Stimulated activated naive CD8-positive, alpha-beta T cell treated with anti-CD3 and anti-CD28 coated beads, Interleukin-15, Interleukin-2, amounts not matched to agents 100 U/mL and 50 U/mL, for 24 hours (primary cell): ENCODE data around the gene NTM.

Experiments
- ATAC-seq: fragments of 150-1000 bp; cut with Tn5 transposase; one replicate; pipeline ENCODE4 v1.10.0; 2021
- DNase-seq: peaks from one replicate; pipeline ENCODE4 v3.0.0; 2021

NTM gene

GRCh38 chr11:131734871-131735270, 364.5 kb downstream of the NTM start:
- no peak for ATAC-seq
- DNase-seq, result no peak

- ATAC-seq (no peak), DNase-seq (no peak)
Observed at GRCh38 chr11:131737357-131737756, 366.9 kb downstream of the NTM start.

- ATAC-seq (no peak), DNase-seq (no peak)
Observed at GRCh38 chr11:131739243-131739882, 368.9 kb downstream of the NTM start.

GRCh38 chr11:131744847-131745246, 374.4 kb downstream of the NTM start:
- DNase-seq (no peak), ATAC-seq (no peak)

GRCh38 chr11:131745405-131745804, 375.0 kb downstream of the NTM start:
- ATAC-seq (no peak), DNase-seq (no peak)

DNA sequence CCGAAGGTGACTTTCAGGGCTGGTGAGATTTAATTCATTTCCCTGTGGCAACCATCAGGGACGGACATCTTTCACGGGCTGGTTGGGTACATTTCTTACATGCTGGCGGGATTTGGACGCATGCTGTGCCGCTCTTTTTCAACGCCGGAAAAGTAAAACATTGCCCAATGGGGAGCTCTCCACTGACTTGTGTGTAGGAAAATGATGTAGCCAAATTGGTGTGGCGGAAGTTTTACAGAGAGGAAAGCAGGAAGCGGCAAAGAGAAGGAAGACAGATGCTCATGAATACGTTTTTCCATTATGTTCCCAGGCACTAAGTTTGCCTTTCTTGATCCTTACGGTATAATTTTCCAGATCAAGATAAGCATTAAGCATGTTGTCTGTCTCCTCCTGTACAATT, 375.8 kb downstream of the NTM start:
- no peak for ATAC-seq

GRCh38 chr11:131748151-131749050, 378.0 kb downstream of the NTM start:
- DNase-seq, result peak; percentile 53
- ATAC-seq, result no peak

More for the DNA sequence above, 375.8 kb downstream of the NTM start:
- no peak for DNase-seq

- DNase-seq (no peak), ATAC-seq (no peak)
Observed at GRCh38 chr11:131749101-131749500, 378.7 kb downstream of the NTM start.

DNA sequence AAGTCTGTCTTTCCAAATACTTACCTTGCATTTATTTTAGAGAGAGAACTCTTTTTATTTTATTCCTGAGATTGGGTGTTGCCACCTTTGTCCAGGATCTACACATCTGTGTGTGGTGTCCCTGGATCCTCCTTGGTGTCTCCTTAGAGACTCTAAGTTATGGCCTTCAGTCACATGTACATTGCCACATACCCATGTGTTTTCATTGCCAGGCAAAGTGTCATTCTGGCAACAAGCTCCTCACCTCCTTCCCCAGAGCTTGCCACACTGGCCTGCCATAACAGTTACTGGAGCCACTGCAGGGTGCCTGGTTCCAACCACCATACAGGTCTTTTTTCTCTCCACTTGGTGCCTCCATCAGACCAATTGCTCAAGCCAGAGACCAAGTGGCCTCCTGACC, 379.7 kb downstream of the NTM start:
- DNase-seq (no peak), ATAC-seq (no peak)

- ATAC-seq (no peak), DNase-seq (no peak)
Observed at GRCh38 chr11:131750692-131751091, 380.3 kb downstream of the NTM start.

GRCh38 chr11:131754671-131755070, 384.3 kb downstream of the NTM start:
- DNase-seq, result no peak
- ATAC-seq, result no peak

GRCh38 chr11:131756479-131757110, 386.2 kb downstream of the NTM start:
- DNase-seq (no peak), ATAC-seq (no peak)

DNA sequence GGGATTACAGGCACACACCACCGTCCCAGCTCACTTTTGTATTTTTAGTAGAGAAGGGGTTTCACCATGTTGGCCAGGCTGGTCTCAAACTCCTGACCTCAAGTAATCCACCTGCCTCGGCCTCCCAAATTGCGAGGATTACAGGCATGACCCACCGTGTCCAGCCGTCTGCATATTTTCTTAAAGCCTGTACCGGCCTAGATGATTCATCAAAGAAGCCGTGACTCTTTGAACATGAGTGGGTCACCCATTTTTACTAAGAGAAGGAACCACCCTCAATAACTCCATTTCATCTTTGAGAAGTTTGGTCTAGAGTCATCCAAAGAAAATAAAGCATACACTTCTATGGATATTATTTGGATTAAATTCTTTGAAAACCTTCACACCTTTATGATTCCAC, 388.3 kb downstream of the NTM start:
- ATAC-seq (no peak), DNase-seq (no peak)

DNA sequence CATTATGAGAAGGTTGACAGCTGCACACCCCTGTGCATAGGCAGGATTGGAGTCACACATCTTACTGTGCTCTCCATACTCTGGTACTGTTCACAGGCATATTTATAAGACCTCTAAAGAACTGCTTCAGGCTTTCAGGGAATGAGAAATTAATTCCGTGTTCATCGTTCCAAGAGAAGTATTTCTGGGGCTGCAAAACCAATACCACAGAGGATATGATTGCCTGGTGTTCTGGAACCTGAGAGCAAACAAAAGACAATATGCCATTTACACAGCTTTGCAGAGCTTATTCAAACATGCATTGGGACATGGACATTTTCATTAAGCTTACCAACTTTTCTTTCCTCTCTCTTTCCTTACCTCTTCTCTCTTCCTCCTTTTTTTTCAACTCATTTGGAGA, 388.7 kb downstream of the NTM start:
- no peak for DNase-seq
- no peak for ATAC-seq

DNA sequence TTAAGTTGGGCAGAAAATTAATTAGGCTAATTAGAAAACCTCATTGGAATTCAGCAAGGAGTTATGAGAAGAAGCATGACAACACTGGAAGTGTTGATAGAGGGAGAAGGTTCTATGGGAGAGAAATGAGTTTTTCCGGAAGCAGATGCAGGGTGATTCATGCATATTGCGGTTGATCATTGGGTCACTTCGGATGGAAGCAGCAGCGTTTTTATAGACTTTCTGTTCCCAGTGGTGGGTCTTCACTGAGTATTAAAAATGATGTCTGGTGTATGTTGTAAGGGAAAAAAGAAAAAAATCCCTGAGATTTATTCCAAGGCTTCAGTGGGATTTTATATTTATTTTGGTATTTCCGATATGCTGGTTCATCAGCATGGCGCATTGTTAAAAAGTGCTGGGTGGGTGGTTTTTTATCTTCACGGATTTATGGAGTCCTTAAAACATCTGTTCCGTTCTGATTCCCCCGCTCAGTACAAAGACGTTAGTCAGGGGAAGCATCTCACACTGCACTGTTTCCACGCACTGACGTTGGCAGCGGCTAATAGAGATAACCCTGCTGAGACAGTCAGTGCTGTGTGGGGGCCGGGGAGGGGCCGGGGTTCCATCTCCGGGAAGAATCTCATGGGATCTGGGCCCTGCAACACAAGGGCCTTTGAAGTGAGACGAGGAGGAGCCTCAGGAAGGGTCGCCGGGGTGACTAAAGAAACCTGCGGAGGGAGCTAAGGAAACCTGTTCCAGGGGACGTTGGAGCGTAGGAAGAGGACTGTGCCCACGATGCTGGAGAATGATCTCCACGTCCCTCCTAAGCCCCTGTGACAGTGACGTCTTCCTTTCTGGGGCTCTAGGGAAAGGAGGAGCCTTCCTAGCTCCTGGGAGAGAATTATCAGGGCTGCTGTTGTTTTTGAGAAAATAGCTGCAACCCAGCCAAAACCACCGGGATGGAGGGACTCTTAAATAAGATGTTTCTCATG, 390.0 kb downstream of the NTM start:
- DNase-seq, result no peak
- no peak for ATAC-seq

DNA sequence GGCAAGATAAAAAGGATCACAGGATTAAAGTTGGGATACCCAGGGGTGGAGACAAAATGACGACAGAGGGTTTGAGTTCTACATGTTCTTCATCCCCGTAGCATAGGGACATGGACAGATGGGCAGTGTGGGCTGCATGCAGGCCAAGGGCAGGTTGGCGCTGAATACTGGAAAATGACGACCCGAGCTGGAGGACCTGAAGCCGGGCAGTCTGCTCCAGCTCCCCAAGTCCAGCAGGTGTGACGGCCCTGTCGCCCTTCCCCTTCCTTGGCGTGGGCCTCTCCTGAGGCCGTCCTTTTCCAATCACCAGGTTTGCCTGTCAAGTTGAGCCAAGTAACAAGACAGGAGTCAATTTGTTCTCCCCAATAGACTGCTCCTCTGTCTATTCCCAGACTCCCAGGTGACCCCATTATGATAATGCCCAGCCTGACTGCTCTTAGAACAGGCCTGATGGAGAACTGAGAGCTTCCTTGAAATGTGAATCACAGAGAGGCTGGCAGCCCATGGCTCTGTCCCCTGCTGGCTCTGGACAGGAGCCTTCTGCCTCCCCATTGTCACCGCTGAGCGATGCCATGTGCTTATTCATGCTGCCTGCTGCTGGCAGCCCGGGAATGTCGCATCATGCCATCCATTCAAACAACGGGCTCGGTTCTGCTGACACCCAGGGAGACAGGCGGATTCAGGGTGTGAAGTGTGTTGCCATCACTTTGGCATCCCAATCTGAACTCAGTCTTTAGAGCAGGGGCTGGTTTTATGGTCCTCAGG, 392.1 kb downstream of the NTM start:
- DNase-seq (no peak), ATAC-seq (no peak)

DNA sequence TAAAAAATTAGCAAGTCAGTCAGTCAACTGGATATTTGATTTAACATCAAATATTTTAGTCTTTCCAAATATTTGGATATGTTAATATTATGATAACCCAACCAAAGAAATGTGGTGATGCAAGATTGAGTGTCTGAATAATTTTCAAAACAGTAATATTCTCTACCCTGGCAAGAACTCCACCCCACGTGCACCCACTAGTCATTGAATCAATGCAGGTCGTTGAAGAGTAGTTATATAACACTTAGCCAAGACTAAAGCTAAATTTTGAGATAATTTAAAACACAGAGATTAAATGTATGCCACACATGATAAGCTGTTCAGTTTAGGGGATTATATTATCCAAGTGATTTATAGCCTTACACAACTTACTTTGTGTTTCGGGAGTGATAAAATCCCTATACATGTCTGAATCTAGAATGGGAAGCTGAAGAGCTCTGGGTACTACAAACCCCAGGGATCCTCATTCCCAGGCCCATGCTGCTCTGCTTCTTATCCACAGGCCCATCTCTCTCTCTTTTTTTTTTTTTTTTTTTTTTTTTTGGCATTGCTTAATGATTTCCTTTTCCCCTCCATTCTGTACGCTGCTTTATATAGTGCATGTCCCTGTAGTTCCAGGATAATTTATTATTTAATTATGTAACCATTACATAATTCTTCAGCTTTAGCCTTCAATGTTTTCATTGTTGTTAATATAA, 392.9 kb downstream of the NTM start:
- ATAC-seq, result no peak
- DNase-seq, result no peak

- ATAC-seq (no peak), DNase-seq (no peak)
Observed at GRCh38 chr11:131764126-131764525, 393.7 kb downstream of the NTM start.

- ATAC-seq (no peak), DNase-seq (no peak)
Observed at GRCh38 chr11:131764649-131765048, 394.2 kb downstream of the NTM start.

GRCh38 chr11:131766637-131767036, 396.2 kb downstream of the NTM start:
- ATAC-seq, result no peak
- DNase-seq, result no peak

DNA sequence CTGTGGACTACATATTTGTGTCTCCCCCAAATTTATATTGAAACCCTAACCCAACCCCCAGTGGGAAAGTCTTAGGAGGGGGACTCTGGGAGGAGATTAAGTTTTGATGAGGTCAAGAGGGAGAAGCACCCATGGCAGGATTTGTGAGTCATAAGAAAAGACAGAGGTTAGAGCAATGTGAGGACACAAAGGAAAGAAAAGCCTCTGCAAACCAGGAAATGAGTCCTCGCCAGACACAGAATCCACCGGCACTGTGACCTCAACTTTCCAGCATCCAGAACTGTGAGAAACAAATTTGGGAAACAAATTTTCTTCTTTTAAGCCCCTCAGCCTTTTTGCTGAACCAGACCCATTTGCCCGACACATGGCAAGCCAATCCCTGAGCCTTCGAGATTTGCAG, 397.0 kb downstream of the NTM start:
- ATAC-seq, result no peak
- DNase-seq, result no peak
